Measurements from ENCODE around the gene MET. TPM values are rescaled to one million over a fixed set of nuclear protein-coding genes. Genes with fewer than 3 reads are reported as not detected.
A peak's percentile ranks its signal among the peaks of the same experiment; 100 is the strongest.

The MET gene
- total and polyA plus RNA-seq, 2 donors (not counting 1 experiment from before 2014, with no cell fraction given), result 33.4 to 44.4 TPM

DNA sequence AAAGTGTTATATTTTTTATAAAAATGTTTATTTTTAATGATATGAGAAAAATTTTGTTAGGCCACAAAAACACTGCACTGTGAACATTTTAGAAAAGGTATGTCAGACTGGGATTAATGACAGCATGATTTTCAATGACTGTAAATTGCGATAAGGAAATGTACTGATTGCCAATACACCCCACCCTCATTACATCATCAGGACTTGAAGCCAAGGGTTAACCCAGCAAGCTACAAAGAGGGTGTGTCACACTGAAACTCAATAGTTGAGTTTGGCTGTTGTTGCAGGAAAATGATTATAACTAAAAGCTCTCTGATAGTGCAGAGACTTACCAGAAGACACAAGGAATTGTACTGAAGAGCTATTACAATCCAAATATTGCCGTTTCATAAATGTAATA is 125.6 kb downstream of the MET start:
- Histone ChIP-seq H3K4me1 (ENCODE audit: control insufficient read depth, extremely low read depth, insufficient read depth, low read length) (peaks cover 6% of the 10 kb centered on the region), H3K36me3 (ENCODE audit: control insufficient read depth, insufficient read depth, low read length) (no peaks in the 10 kb centered on the region), H4K20me1 (ENCODE audit: control insufficient read depth, extremely low read depth, insufficient read depth, low read length) (no peaks in the 10 kb centered on the region), H3K27me3 (ENCODE audit: control insufficient read depth, insufficient read depth, low read length) (no peaks in the 10 kb centered on the region), H3K4me3 (replicated peaks in 1 of 4; ENCODE audit: control extremely low read depth in 1 of 4, insufficient read depth in 1 of 4, low read depth in 3 of 4, low read length in 4 of 4) (no peak overlapping the region), H3K27ac (ENCODE audit: insufficient read depth, low read length) (no peak overlapping the region), H3K79me2 (ENCODE audit: control insufficient read depth, insufficient read depth, low read length) (no peaks in the 10 kb centered on the region), H3K9me3 (ENCODE audit: control insufficient read depth, insufficient read depth, low read depth, low read length) (no peaks in the 10 kb centered on the region), H3K9ac (ENCODE audit: insufficient read depth, low read length) (no peak overlapping the region), H3K4me2 (ENCODE audit: extremely low read depth, insufficient read depth, low read length) (no peak overlapping the region), H2AFZ (ENCODE audit: low read length) (no peak overlapping the region)
- peak; percentile 66 to 80 for DNase-seq (ENCODE audit: low read depth in 2 of 2)
- TF ChIP-seq, protein P1, sequence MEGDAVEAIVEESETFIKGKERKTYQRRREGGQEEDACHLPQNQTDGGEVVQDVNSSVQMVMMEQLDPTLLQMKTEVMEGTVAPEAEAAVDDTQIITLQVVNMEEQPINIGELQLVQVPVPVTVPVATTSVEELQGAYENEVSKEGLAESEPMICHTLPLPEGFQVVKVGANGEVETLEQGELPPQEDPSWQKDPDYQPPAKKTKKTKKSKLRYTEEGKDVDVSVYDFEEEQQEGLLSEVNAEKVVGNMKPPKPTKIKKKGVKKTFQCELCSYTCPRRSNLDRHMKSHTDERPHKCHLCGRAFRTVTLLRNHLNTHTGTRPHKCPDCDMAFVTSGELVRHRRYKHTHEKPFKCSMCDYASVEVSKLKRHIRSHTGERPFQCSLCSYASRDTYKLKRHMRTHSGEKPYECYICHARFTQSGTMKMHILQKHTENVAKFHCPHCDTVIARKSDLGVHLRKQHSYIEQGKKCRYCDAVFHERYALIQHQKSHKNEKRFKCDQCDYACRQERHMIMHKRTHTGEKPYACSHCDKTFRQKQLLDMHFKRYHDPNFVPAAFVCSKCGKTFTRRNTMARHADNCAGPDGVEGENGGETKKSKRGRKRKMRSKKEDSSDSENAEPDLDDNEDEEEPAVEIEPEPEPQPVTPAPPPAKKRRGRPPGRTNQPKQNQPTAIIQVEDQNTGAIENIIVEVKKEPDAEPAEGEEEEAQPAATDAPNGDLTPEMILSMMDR (conservative IDR thresholded peaks at IDR 0.05 in 1 of 2, IDR thresholded peaks at IDR 0.05 in 1 of 2; ENCODE audit: low read depth in 1 of 2, low read length in 2 of 2), result no peak
- TF ChIP-seq EZH2 (IDR thresholded peaks at IDR 0.05; ENCODE audit: low read length, missing control alignments), result no peak

DNA sequence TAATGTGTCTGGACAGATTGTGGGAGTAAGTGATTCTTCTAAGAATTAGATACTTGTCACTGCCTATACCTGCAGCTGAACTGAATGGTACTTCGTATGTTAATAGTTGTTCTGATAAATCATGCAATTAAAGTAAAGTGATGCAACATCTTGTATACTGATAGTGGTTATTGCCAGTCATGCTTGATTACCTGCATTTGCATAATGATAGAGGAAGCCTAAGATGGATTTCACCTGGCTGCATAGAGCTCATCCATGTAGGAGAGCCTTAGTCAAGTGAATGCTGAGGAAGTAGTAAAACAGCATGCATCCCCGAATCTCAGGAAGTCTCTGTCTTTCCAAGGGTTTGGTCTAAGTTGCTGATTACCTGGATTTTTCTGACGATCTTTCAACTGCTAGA is 126.2 kb downstream of the MET start:
- no peak for DNase-seq (ENCODE audit: low read depth in 2 of 2)
- Histone ChIP-seq H3K4me3 (replicated peaks in 1 of 4; ENCODE audit: control extremely low read depth in 1 of 4, insufficient read depth in 1 of 4, low read depth in 3 of 4, low read length in 4 of 4) (no peak overlapping the region), H3K36me3 (ENCODE audit: control insufficient read depth, insufficient read depth, low read length) (no peaks in the 10 kb centered on the region), H2AFZ (ENCODE audit: low read length) (no peak overlapping the region), H4K20me1 (ENCODE audit: control insufficient read depth, extremely low read depth, insufficient read depth, low read length) (no peaks in the 10 kb centered on the region), H3K9ac (ENCODE audit: insufficient read depth, low read length) (no peak overlapping the region), H3K4me2 (ENCODE audit: extremely low read depth, insufficient read depth, low read length) (no peak overlapping the region), H3K79me2 (ENCODE audit: control insufficient read depth, insufficient read depth, low read length) (no peaks in the 10 kb centered on the region), H3K27ac (ENCODE audit: insufficient read depth, low read length) (no peak overlapping the region), H3K4me1 (ENCODE audit: control insufficient read depth, extremely low read depth, insufficient read depth, low read length) (peaks cover 12% of the 10 kb centered on the region), H3K9me3 (ENCODE audit: control insufficient read depth, insufficient read depth, low read depth, low read length) (no peaks in the 10 kb centered on the region), H3K27me3 (ENCODE audit: control insufficient read depth, insufficient read depth, low read length) (no peaks in the 10 kb centered on the region)
- TF ChIP-seq EZH2 (IDR thresholded peaks at IDR 0.05; ENCODE audit: low read length, missing control alignments), result no peak
- TF ChIP-seq, protein P1 (conservative IDR thresholded peaks at IDR 0.05 in 1 of 2, IDR thresholded peaks at IDR 0.05 in 1 of 2; ENCODE audit: low read depth in 1 of 2, low read length in 2 of 2), result no peak

DNA sequence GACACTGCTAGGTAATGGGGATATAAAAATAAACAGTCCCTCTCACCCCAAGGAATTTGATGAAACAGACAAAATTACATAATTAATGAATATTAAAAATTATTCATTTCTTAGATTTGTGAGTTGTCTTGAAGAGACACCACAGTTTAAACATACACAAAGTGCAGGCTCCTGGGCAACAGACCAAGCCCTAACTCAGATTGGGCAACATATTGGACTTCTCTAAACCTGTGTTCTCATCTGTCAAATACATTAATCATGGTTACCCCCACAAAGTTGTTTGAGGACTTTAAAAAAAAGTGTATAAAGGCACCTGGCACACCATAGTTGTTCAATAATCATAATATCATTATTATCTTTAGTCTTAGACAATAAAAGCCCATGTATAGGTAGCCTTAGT is 127.9 kb downstream of the MET start:
- DNase-seq (ENCODE audit: low read depth in 2 of 2), result peak in 1 of 2 donors; percentile 36
- H3K4me3 ChIP-seq (replicated peaks in 1 of 4; ENCODE audit: control extremely low read depth in 1 of 4, insufficient read depth in 1 of 4, low read depth in 3 of 4, low read length in 4 of 4), result no peak overlapping the region
- no peak overlapping the region for H3K9ac ChIP-seq (ENCODE audit: insufficient read depth, low read length)
- no peak for TF ChIP-seq EZH2 (IDR thresholded peaks at IDR 0.05; ENCODE audit: low read length, missing control alignments)
- TF ChIP-seq, protein P1 (conservative IDR thresholded peaks at IDR 0.05 in 1 of 2, IDR thresholded peaks at IDR 0.05 in 1 of 2; ENCODE audit: low read depth in 1 of 2, low read length in 2 of 2), result no peak
- H3K36me3 ChIP-seq (ENCODE audit: control insufficient read depth, insufficient read depth, low read length), result no peaks in the 10 kb centered on the region
- peaks cover 13% of the 10 kb centered on the region for H3K4me1 ChIP-seq (ENCODE audit: control insufficient read depth, extremely low read depth, insufficient read depth, low read length)
- H4K20me1 ChIP-seq (ENCODE audit: control insufficient read depth, extremely low read depth, insufficient read depth, low read length), result no peaks in the 10 kb centered on the region
- no peak overlapping the region for H2AFZ ChIP-seq (ENCODE audit: low read length)
- no peaks in the 10 kb centered on the region for H3K79me2 ChIP-seq (ENCODE audit: control insufficient read depth, insufficient read depth, low read length)
- H3K27me3 ChIP-seq (ENCODE audit: control insufficient read depth, insufficient read depth, low read length), result no peaks in the 10 kb centered on the region
- H3K9me3 ChIP-seq (ENCODE audit: control insufficient read depth, insufficient read depth, low read depth, low read length), result no peaks in the 10 kb centered on the region
- H3K27ac ChIP-seq (ENCODE audit: insufficient read depth, low read length), result no peak overlapping the region
- no peak overlapping the region for H3K4me2 ChIP-seq (ENCODE audit: extremely low read depth, insufficient read depth, low read length)

Measured in fibroblast of lung (primary cell).